Colonic mucosa (tissue), 4 donors: Measurements from ENCODE around the gene DGKZ. TPM values are rescaled to one million over a fixed set of nuclear protein-coding genes. Genes with fewer than 3 reads are reported as not detected.

Experiments used
- DNase-seq: peaks from one replicate; pipeline ENCODE4 v3.0.0-alpha.2; 2020
- H3K27ac ChIP-seq: fragments of 200-600 bp; one replicate; pipeline ENCODE4 v1.8.0; 2021
- H3K27me3 ChIP-seq: fragments of 200-600 bp; one replicate; pipeline ENCODE4 v1.8.0; 2021
- H3K36me3 ChIP-seq: fragments of 200-600 bp; one replicate; pipeline ENCODE4 v1.8.0; 2021
- H3K4me1 ChIP-seq: fragments of 200-600 bp; one replicate; pipeline ENCODE4 v1.8.0; 2021; ENCODE audit warnings: mild to moderate bottlenecking
- H3K4me3 ChIP-seq: fragments of 200-600 bp; one replicate; pipeline ENCODE4 v1.8.0; 2021
- H3K9ac ChIP-seq, 2 donors: one replicate each; pipeline ENCODE4 v1.7.0; 2013; ENCODE audit warnings: control low read depth in 2 of 2, low read depth in 2 of 2, low read length in 2 of 2
- H3K9me3 ChIP-seq: fragments of 200-600 bp; one replicate; pipeline ENCODE4 v1.8.0; 2021
- intact Hi-C: fragments of 100-400 bp; cut with DNase I; formaldehyde crosslinking; loops from one replicate; pipeline ENCODE4 v1.14.1; 2022
- total RNA-seq, 2 donors: library from RNA; stranded (reverse); fragmentation: NEBNext Ultra II Directional in 1 of 2; extraction: Animal tissue kit (Norgen Biotek cat#: 25700) in 1 of 2; gene quantifications; one replicate each; pipeline ENCODE4 v1.2.1, GENCODE V29; 2021
- TF ChIP-seq, protein P1 (sequence below): fragments of 200-600 bp; IDR thresholded peaks from one replicate; pipeline ENCODE4 v1.8.0; 2022; ENCODE audit warnings: antibody characterized with exemption, mild to moderate bottlenecking
- donor health status: healthy.
- donor health status: DM: no; HTN: no; CAD: no.
- donor health status: DM: no; HTN: no; CAD: no.

The DGKZ gene
- total RNA-seq, 2 donors from 2014 or later: 42.7 to 83.8 TPM

- Histone ChIP-seq H3K4me3 (peak overlapping the region; percentile 24), H3K4me1 (peaks cover 3% of the 10 kb centered on the region), H3K27me3 (no peaks in the 10 kb centered on the region), H3K9ac (peak overlapping the region; percentile 46 to 69), H3K27ac (peak overlapping the region; percentile 44), H3K9me3 (no peaks in the 10 kb centered on the region), H3K36me3 (no peaks in the 10 kb centered on the region)
- intact Hi-C loops: no loop called here
- no peak for DNase-seq
- TF ChIP-seq, protein P1, sequence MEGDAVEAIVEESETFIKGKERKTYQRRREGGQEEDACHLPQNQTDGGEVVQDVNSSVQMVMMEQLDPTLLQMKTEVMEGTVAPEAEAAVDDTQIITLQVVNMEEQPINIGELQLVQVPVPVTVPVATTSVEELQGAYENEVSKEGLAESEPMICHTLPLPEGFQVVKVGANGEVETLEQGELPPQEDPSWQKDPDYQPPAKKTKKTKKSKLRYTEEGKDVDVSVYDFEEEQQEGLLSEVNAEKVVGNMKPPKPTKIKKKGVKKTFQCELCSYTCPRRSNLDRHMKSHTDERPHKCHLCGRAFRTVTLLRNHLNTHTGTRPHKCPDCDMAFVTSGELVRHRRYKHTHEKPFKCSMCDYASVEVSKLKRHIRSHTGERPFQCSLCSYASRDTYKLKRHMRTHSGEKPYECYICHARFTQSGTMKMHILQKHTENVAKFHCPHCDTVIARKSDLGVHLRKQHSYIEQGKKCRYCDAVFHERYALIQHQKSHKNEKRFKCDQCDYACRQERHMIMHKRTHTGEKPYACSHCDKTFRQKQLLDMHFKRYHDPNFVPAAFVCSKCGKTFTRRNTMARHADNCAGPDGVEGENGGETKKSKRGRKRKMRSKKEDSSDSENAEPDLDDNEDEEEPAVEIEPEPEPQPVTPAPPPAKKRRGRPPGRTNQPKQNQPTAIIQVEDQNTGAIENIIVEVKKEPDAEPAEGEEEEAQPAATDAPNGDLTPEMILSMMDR: no peak
These were observed 14.3 kb downstream of the DGKZ start for GRCh38 chr11:46361283-46362155.

DNA sequence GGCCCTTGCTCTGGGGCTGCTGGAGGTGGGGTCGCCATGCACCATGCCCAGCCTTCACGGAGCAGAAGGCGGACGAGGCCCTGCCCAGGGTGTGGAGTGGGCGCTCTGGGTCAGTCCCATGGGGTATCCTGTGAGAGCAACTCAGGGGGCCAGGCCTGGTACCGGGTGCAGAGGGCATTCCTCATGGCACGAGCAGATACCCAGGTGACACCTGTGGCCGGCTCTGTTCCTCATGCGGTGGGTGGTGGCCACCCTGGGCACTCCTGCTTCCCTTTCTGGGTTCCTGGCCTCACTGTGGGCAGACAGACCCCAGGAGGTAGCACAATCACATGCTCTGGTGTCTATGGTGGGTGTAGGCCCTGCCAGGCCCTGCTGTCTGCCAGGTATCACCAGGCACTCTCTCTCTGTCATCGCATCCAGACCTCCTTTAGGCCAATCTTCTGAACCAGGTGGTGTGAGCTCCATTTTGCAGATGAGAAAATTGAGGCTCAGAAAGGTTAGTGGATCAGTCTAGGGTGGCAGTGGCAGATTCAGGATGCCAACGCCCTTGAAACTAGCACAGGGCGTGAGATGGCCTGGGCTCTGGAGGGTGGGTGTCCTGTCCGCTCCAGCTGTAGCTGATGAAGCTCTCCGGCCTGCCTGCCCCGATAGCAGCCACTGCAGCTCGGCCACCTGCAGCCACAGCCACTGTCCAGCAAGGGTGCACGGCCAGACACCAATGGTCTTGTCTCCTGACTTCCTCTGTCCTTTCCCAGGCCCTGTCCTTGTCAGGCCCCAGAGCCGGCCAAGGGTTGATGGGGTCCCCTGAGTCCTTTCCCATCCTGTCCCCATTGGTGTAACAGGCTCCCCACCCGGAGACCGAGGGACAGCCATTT is 15.1 kb downstream of the DGKZ start:
- no peaks in the 10 kb centered on the region for H3K36me3 ChIP-seq
- intact Hi-C loops: no loop called here
- TF ChIP-seq, protein P1: no peak
- H3K9me3 ChIP-seq: no peaks in the 10 kb centered on the region
- peak overlapping the region; percentile 46 to 69 for H3K9ac ChIP-seq
- DNase-seq: no peak
- H3K4me1 ChIP-seq: peaks cover 3% of the 10 kb centered on the region
- peak overlapping the region; percentile 44 for H3K27ac ChIP-seq
- H3K27me3 ChIP-seq: no peaks in the 10 kb centered on the region
- peak overlapping the region; percentile 24 for H3K4me3 ChIP-seq

DNA sequence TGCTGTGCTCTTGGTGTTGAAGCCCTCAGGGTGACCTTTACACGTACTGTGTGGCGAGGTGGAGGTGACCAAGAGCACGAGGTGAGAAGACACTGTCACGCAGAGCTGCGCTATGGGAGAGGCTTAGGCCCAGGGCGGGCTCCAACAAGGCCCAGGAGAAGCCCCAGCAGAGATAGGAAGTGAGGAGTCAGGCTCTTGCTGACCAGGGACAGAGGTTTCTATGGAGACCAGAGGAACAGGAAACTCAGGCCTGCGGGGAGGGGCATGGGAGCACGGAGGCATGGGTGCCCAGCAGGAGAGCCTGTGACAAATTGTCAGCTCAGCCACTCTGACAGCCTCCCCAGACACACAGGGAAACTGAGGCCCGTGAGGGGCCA is 15.8 kb downstream of the DGKZ start:
- no peak for DNase-seq
- intact Hi-C loops: no loop called here
- H3K36me3 ChIP-seq: no peaks in the 10 kb centered on the region

GRCh38 chr11:46363455-46364005 is 16.3 kb downstream of the DGKZ start:
- TF ChIP-seq, protein P1: no peak
- Histone ChIP-seq H3K4me1 (peaks cover 3% of the 10 kb centered on the region), H3K36me3 (no peaks in the 10 kb centered on the region), H3K27me3 (no peaks in the 10 kb centered on the region), H3K9me3 (no peaks in the 10 kb centered on the region), H3K9ac (no peak overlapping the region), H3K4me3 (no peak overlapping the region), H3K27ac (no peak overlapping the region)
- intact Hi-C loops: no loop called here
- no peak for DNase-seq

More for the DNA sequence above, 15.8 kb downstream of the DGKZ start:
- H3K27me3 ChIP-seq: no peaks in the 10 kb centered on the region
- no peak overlapping the region for H3K4me3 ChIP-seq
- H3K9me3 ChIP-seq: no peaks in the 10 kb centered on the region
- H3K27ac ChIP-seq: no peak overlapping the region
- peaks cover 3% of the 10 kb centered on the region for H3K4me1 ChIP-seq
- peak overlapping the region in 1 of 2 donors; percentile 14 for H3K9ac ChIP-seq
- TF ChIP-seq, protein P1: no peak

DNA sequence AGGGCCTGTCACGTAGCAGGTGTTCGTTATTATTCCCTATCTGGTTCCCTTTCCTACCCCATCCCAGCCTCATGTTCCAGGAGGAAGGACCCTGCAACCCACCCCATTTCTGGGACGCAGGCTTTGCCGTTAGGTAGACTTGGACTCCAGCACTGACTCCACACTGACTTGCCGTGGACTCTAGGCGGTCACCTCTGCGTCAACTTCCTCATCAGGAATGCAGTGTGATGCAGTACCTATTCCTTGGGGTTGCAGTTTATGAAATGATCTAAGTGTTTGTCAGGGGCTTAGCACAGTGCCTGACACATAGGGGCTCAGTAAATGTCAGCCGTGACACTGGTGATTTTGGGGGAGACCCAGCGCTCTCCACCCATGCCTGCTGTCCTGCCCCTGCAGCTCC is 16.8 kb downstream of the DGKZ start:
- no peaks in the 10 kb centered on the region for H3K9me3 ChIP-seq
- no peaks in the 10 kb centered on the region for H3K27me3 ChIP-seq
- H3K27ac ChIP-seq: no peak overlapping the region
- no peaks in the 10 kb centered on the region for H3K36me3 ChIP-seq
- peaks cover 3% of the 10 kb centered on the region for H3K4me1 ChIP-seq
- H3K9ac ChIP-seq: no peak overlapping the region
- DNase-seq: no peak
- TF ChIP-seq, protein P1: no peak
- intact Hi-C loops: no loop called here
- no peak overlapping the region for H3K4me3 ChIP-seq
